NCI-H226 (cell line): Measurements from ENCODE around the gene CEMIP2.
A peak's percentile ranks its signal among the peaks of the same experiment; 100 is the strongest.

Experiments
- DNase-seq: peaks from one replicate; pipeline ENCODE4 v3.0.0-alpha.2; 2015

Gene CEMIP2

DNA sequence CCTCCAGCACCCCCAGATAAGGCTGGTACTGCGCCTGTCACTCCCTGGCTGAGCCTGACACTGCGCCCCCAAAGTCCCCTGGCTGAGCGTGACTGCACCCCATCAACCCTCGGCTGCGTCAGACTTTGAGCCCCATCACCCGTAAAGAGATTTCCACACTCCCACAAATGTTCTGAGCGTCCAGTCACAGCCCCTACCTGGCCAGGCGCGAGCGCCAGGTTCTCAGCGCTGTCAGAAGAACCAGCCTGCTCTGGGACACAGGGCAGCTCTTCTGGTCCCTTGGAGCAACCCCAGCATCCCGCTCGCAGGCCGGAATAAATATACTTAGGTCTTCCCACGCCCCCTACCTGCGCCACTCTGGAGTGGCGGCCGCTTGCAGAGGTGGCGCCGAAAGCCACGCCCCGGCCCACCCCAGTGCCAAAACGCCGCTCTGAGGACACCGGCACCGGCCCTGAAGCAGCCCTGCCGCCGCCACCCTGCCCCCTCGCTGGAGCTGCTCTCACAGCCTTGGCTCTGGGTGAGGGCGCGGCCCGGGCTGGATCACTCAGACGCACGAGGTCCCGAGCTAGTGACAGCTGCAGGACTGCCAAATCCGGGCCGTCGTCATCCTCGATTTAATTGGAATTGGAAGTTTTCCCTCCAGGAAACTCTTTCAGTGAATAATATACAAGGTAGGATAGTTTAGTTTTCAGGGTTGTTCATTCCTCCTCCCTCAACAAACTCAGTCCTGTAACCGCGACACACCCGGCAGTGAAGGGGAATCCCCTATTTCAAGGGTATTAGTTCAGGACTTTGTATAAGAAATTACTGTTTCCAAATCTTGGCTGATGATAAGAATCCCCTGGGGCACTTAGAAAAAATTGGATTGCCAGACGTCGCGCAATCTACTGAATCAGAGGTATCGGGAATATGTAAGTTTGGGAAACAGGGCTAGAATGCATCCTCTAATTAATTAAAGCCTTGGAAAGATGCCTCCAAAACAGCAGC, 1.2 kb upstream of the CEMIP2 start:
- no peak for DNase-seq

DNA sequence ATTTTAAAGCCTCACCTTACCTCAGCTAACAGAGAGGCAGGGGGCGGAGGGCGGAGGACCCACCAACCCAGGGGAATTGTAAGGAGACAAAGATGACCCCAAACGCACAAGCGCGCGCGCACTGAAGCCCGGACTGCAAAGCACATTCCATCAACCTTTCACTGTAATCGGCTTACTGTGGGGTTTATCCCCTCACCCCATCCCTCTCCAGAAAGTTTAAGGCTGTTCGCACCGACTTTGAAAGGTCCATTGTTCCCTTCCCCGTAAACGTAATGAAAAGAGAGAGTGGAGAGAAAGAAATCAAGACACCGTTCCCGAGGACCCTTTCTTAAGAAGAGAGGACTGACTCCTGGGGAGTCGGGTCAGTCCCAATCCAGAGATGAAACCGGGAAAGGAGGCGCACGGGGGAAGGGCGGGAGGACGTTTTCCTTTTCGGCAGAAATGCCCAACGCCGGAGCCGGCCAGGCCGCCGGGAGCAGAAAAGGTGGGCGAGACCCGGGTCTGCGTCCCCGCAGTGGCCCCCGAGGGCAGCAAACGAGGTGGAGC, 464 bp downstream of the CEMIP2 start:
- no peak for DNase-seq

DNA sequence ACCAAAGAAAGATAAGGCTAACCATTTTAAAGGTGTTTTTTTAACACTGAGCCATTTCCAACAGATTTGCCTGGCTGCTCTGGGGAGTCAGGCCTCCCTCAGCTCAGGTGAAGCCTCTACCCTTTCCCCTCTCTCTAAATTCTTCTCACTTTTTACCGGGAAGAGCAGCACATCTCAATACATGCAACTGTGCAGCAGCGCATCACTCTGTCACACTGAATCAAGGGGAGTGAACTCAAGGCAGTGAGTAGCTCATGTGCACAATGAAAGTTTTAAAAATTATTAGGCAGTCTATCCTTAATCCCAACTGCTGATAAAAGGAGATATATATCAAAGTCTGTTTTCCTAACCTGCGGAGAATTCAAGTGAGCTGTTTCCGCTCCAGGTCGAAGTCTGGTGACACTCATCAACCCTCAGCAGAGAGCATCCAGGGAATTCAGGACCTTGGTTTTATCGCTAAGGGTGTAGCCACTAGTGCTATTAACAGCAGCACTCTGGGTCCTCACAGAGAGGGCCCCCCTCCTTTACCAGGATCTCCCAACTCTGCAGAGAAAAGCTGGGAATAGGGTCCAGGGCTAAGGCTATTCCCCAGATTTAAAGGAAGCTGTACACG, 1.0 kb downstream of the CEMIP2 start:
- no peak for DNase-seq

DNA sequence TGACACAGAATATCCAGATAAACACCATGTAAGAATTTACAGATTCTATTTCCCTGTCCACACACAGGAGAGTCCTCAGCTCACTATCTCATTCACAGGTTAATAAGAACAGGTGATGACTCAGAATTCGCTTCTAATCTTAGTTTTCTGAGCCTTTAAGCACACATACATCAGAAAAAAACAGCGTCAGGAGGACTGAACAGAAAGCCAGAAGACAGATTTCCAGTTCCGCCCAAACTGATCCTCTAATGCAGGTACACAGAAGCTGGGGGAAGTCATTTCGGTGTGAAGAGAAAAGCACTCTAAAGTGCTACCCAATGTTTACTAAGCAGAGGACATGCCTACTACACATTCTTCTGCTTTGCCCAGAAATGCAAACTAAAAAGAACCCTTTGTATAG, 1.6 kb downstream of the CEMIP2 start:
- no peak for DNase-seq

DNA sequence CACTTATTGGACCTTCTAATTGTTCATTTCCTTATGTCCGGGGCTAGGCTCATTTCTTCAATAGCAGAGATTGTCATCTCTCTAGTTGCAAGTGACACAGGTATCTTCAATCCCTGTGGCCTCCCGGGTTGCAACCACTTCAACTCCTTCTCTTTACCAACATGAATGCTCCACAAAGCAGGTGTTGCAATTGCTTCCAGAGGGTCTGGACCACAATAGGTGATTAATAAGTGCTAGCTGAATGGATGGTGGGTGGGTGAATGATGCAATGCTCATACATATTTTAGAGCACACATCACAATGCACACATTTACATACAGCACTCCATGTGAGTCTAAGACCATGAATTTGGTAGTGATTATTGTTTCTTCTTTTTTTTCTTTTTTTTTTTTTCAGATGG, 2.6 kb downstream of the CEMIP2 start:
- peak; percentile 24 for DNase-seq

DNA sequence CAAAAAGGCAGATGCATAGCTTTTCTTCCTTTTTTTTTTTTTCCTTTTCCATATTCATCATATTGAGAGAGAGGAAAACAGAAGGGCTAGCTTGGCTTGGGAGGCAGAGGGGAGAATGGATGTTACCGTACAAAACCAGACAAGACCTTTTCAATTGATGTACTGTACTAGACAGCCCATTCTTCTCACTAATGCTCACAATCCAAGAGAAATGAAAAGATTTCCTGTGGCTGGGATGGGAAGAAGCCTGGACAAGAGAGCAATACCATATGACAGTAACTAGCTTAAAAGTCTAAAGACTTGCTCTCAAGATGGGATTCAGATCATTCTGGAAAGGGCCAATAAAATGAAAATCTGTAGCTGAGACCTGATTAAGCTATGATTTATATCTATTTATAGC, 3.4 kb downstream of the CEMIP2 start:
- no peak for DNase-seq

DNA sequence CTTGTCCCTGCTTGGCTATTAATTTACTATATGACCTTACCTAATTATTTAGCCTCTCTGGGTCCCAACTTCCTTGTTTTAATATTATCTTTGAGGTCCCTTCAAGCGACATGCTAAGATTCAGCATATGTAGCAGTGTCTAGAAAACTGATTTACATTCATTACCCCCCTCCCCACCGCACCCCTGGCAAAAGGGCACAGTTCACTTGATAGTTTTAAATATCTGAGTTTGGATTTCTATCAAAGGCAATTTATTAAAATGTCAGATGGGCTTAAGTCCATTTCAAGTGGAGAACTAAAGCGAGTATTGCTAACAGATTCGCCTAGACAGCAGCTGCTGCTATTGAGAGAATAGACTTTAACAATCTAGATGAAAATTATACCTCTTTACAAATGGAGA, 3.9 kb downstream of the CEMIP2 start:
- DNase-seq, result no peak

DNA sequence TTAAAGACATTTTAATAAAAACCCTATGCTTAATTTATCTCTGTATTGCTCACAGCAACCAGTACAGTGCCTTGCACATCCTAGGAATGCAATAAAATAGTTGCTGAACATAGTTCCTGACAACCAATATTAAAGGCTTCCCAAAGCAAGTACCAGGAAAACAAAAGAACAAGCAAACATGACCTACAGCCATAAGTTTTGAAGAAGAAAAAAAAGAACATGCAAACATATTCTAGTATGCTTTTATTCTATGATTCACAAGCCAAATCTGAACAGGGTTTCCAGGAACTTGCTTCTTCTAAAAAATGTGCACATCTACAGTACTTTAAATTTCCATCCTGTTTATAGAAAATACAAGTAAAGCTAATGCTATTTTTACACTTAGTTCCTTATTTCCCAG, 4.5 kb downstream of the CEMIP2 start:
- no peak for DNase-seq

DNA sequence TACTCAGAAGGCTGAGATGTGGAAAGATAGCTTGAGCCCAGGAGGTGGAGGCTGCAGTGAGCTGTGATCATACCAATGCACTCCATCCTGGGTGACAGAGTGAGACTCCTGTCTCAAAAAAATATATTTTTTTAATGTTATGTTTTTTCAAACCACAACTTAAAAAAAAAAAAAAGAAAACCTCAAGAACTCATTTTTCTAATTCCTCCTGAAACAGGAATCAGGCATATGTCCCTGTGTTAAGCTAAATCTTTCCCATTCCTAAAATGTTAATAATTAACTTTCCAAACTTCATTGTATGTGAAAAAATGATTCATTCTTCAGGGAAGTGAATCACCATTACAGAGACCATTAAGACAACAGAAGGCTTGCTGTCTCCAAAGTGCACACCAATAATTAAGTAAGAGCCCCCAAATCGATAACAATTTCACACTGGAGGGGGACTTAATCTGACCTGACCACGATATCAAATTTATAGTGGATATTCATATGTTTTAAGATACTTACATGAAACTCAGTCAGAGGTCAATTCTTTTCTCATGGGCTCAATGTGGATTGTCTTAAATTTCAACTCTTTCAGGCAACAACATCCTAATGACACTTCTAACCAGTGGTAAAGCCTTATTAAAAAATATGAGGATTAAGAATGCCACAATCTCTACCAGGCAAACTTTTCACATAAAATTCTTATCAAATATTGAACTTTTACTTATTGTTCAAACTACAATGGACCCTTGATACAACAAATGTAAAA, 5.2 kb downstream of the CEMIP2 start:
- peak; percentile 17 for DNase-seq

DNA sequence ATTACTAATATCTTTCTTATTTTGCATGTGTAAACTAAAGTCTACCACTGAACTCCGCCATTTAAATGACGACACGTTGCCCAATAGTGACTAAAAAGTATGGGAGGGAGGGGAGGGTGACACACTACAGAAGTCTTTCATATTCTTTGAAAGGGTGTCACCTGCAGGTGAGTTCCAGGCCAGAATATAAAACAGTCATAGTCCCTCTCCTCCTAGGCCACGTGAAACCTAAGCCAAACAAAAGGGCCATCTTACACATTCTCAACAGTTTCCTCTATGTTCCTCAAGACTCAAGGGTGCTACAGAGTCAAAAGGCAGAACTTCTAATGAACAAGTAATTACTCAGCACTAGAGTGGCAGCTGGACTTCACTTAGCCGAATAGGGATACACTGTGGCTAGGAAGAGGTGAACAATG, 6.4 kb downstream of the CEMIP2 start:
- no peak for DNase-seq

DNA sequence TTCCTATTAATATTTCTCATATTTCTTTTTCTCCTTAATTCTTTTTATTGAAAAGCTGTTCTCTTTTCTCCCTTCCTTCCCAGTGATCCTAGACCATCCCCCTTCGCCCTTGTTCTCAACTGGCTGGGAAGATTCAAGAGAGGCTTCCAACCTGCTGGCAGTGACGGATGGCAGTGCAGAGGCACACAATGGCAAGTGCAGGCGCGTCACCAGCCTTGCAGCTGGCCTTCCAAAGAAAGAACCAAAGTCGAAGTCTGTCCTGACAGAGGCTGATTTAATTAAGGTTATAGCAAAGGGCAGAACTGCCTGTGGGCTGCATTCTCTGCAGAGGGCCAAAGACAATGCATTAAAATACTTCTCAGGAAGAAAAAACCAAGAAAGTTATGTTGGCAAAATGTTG, 7.4 kb downstream of the CEMIP2 start:
- no peak for DNase-seq

DNA sequence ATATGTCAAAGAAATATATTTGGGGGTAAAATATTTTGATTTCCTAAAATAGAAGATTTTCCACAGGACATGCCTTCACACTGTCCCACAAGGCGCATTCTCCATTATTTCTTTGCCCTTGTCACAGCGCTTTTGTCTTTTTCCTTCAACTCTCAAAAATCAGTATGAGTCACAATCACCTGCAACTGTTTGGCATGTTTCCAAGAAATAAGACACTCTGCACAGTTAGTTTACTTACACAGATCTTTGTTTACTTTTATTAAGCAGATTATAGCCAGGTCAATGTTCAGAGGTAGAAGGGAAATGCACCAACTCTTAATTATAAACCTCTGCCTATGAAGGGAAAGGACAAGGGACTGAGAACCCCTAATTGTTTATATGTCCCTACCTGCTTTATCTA, 9.5 kb downstream of the CEMIP2 start:
- DNase-seq, result no peak

DNA sequence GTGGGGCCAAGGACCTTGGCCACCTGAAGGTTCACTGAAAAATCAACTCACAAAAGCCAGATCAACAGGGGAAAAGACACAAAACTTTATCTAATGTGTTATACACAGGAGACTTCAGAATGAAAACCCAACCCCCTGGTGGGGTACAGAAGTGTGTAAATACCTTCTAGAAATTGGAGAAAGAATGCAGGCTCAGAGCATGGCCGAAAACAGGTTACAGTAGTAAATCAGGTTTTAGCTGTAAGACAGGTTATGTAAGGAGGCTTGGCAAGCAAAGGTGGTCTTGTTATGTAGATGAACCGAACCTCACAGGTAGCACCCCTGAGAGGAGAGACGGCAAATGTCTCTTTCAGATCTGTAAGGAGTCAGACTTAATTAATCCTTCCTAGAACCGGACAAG, 10.0 kb downstream of the CEMIP2 start:
- no peak for DNase-seq

DNA sequence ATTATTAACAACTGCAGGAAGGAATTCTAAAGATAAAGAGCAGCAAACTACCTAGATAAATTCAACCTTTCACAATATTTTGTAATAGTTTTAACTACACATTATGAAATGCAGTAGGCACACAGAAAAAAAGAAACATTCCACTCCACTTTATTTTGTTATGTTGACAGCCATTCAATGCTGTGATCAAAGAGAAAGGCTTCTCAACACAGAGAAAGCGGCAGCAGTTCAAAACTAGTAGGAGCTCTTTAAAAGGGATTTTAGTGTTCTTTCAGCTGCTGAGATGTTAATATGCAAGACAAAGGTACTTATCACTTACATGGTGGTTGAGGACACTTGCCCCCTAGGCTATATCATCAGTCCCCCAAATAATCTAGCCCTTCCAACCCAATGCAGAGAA, 11.6 kb downstream of the CEMIP2 start:
- no peak for DNase-seq

DNA sequence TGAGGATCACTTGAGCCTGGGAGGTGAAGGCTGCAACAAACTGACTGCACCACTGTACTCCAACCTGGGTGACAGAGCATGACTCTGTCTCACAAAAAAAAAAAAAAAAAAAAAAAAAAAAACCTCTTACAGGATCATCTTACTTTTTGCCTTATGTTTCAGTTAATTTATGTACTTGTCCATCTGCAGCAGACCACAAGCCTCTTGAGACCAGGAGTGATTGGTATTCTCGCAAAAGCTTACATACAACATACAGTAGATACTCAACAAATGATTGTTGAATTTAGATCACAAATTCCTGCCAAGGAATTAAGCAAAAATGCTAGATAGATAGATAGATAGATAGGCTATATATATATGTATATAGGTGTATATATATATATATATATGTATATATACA, 12.4 kb downstream of the CEMIP2 start:
- no peak for DNase-seq

DNA sequence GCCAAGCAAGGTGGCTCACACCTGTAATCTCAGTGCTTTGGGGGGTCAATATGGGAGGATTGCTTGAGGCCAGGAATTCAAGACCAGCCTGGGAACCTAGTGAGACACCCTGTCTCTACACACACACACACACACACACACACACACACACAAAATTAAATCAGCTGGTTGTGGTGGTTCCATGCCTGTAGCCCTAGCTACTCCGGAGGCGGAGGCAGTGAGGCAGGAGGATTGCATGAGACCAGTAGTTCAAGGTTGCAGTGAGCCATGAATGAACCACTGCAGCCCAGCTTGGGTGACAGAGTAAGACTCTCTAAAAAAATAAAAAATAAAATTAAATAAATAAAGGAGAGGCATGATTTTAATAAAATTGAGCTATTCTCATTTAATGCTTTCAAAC, 13.1 kb downstream of the CEMIP2 start:
- DNase-seq, result no peak

DNA sequence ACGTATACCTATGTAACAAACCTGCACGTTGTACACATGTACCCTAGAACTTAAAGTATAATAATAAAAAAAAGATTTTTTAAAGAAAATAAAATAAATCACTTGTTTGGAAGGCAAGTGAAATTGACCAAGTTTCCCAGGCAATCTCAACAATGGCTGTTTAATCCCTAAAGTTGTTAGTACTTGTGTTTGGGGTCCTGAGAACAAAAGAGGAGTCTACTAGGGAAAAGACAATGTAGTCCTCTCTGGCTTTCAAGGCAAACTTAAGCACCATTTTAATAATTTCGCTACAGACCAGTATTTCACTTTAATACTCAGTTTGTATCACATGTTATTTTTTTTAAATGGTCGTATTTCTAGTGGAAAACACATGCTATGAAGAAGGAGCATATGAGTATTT, 14.2 kb downstream of the CEMIP2 start:
- no peak for DNase-seq

DNA sequence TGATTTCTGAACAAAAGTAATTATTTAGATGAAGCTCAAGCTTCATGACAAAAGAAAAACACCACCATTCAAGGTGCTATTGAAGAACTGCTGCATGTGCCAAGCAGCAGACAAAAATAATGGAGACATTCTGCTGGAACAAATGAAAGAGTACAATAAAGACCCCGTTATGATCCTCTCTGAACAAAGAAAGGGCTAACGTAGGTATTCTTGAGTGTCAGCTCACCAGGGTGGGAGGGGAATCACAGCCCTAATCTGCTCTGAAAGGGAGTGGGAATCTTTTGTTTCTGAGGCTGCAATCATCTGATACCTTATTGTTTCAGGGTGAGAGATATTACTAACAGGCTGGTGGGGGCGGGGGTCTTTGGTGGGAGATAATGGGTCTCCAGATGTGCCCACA, 15.4 kb downstream of the CEMIP2 start:
- DNase-seq, result no peak

DNA sequence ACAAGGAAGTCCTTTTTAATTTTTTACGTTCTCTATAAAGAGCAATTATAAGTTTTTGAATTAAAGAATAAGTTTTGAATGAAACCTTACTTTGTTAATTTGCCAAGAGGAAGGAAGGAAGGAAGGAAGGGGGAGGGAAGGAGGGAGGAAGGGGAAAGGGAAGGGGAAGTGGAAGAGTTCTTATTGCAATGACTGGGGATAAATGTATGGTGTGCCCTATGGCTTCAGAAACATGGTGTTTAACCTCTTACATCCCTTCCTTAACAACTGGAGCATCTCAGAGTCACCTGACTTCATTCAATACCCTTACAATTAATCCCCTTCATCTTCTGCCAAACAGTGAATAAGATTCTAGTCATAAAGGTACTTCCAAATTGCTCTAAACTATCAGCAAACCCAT, 16.0 kb downstream of the CEMIP2 start:
- no peak for DNase-seq

DNA sequence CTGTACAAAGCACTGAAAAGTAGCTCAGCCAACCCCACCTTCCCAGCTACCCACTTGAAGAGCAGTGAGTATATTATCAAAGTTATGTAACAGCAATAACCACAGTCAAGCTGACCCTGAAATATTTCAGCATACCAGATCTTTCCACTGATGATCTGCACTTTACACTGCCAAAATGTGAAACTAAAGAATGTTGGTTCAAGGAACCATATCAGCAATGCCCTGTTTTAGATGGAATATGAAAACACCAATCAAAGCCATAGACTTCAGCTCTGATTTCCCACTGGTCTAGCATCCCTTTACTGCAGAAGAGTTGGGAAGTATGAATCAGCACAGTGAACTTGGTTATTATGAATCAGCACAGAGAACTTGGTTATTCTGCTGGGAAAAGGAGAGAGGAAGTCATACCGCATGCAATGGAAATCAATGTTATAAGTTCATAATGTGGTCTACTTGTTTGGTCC, 20.0 kb downstream of the CEMIP2 start:
- peak; percentile 88 for DNase-seq

DNA sequence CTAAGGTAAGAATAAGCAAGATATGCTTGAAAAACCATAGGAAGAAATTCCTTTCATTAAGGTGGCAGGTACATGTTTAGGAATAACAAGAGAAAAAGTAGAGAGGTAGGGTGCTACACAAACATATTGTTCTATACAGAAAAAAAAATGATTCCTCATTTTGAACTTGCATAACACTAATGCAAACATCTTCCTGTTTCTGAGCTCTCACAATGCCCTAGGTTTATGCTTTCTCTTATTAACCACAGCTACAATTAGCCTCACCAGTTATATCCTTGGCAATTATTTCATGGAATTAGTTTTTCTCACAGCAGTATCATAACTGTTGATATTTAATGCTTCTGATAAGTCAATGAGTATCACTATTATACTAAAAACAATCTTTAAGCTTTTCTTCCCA, 20.7 kb downstream of the CEMIP2 start:
- DNase-seq, result no peak

DNA sequence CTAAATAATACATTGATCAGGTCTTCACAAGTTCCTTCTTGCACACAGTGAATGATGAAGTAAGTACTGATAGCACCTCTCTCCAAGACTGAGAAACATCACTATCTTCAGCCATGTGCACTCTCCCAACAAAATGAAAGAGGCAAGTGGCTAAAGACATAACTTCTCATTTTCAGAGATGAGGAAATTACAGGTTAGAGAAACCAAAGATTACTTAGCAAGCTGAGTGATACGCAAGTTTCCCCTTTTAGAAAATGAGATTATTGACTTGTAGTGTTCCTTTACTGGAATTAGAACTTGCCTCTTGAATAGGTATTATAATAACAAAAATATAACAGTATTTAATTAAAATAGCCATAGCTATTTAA, 21.6 kb downstream of the CEMIP2 start:
- no peak for DNase-seq

DNA sequence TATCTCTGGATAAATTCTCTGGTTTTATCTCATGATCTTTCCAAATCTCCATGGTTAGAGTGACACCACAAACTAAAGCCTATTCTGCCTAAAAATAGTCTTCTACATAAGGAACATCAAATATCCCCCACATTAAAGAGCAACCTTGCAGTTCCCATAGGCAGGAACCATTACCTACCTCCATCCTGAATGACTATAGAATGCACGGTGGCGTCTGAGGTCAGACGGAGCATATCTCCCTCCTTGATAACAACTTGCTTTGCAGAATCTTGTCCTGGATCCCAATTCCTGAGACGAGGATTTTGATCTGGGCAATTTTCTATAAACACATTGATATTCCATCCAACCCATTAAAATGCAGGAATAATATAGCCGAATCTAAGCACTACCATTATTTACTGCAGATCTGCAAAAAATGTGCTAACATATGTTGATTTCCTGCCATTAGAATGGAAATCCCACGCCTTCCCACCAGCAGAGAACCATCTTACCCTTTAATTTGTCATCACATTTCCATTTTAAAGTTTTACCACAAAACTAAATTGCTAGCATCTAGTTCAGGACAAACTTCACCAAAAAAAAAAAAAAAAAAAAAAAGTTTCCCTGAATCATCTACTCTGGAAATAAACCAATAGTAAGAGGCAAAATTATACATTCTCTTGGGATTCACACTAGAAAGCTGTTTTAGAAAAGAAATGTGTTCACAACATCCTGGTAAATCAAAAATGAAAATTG, 22.1 kb downstream of the CEMIP2 start:
- DNase-seq, result no peak
